HL-60/S4 treated with phorbol 12-myristate 13-acetate at 8.2 ng/mL for 4 days and 3 days (cell line): ENCODE data around the gene GINS2.

Source experiments
- in situ Hi-C: fragments of 300-500 bp; cut with MboI; formaldehyde crosslinking; loops from 2 replicates; pipeline ENCODE4 v1.15.0; 2022; ENCODE audit warnings: low sequenced_read_pairs

GINS2 gene

DNA sequence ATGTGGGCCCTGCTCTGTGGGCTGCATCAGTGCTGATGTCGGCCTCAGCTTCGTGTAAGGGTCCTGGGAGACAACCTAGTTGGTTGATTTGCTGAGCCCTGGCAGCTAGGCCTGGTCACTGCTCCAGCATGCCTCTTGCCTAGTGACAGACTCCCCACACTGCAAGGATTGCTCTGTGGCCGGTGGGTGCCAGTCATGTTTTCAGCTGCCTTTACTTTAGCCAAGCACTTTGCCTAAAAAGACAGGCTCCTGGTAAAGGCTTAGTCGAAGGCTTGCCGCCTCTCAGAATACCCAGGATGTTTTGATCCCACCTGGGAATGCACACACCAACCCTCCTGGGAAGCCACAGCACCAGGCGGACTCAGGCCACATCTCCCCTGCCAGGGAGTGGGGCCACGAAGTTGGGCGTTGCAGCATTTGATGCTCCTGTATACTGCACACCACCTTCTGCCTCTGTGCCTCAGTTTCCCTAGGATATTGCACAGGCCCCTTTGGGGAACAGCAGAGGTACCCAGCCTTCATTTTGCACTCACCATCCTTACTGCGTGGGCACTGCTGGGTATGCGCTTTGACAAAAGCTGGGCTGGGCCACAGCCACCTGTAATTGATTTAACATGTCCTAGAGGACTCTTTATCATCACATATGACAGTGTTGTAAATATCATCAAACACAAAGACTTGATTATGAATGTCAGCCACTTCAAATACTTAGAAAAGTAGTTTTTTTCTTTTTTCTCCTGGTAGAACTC is 19.9 kb downstream of the GINS2 start:
- in situ Hi-C loops, result no loop called here

GRCh38 chr16:85667841-85668413 is 20.8 kb downstream of the GINS2 start:
- in situ Hi-C loops, result no loop called here

DNA sequence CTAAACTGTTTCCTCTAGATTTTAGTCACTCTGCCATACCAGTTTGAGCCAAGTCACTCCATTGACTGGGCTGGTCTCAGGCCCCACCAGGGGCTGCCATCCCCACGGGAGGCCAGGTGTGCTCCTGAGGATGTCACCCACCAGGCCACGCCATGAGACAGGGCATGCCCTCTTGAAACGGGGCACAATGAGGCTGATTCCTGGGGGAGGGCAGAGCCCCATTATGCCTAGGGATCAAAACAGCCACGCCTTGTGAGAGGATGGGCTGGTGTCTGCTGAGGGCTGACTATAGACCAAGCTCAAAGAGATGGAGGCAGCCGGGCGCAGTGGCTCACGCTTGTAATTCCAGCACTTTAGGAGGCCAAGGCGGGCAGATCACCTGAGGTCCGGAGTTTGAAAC is 21.5 kb downstream of the GINS2 start:
- in situ Hi-C loops, result no loop called here

- in situ Hi-C loops, result no loop called here
Observed at GRCh38 chr16:85665929-85666328, 22.8 kb downstream of the GINS2 start.

DNA sequence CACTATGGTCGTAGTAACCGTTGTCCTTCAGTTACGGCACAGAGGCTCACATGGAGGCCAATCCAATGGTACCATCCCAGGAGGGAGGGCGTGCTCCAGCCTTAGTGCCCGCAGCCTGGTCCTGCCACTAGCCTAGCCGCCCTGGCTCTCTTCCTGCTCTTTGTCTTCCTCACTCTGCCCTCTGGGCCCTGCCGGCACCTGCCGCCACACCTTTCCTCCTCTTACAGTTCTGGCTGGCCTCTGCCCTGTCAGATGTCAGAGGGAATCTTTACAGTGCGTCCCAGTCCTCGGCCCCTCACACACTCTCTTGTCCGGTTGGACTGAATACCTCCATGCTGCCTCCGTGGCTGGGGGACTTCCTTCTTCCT is 23.4 kb downstream of the GINS2 start:
- in situ Hi-C loops, result no loop called here

GRCh38 chr16:85664580-85665372 is 24.0 kb downstream of the GINS2 start:
- in situ Hi-C loops, result no loop called here

GRCh38 chr16:85663891-85664321 is 24.8 kb downstream of the GINS2 start:
- in situ Hi-C loops, result no loop called here

DNA sequence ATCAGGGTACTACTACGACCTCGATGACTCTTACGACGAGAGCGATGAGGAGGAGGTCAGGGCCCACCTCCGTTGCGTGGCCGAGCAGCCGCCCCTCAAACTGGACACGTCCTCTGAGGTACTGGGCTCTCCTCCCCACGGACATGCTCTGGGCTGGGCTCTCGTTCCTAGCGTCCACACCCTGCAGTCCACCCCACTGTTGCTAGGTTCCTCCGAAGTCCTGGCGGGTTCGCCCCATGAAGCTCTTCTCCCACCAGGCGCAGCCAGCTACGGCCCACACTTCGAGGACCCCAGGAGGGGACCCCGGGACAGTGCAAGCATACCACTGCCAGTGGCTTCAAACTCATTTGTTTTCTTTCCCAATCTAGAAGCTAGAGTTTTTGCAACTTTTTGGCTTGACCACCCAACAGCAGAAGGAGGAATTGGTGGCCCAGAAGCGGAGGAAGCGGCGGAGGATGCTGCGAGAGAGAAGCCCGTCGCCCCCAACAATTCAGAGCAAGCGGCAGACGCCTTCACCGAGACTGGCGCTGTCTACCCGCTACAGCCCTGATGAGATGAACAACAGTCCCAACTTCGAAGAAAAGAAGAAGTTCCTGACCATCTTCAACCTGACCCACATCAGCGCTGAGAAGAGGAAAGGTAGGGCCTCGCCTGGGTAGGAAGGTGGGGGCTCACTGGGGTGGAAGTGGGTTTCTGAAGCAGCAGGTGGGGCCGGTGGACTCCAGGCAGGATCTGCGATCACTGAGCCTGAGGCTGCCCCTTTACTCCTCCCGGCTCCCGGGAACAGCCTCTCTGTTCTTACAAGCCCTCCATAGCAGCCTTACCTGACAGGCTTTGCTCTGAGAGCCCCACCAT is 25.6 kb downstream of the GINS2 start:
- in situ Hi-C loops, result no loop called here

DNA sequence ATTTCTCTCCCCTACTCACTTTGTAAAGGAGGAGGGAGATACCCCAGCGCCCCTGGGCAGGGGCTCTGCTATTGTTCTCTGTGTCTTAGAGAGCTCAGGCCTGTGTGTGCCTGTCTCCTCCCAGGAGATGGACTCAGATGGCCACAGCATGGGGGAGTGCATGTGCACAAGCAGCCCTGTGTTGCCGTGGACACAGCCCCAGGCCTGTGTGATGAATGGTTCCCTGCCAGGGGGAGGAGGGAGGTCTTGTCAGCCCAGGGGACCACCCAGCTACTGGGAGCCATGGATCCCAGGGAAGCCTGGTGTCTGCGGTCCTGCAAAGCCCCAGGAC is 26.3 kb downstream of the GINS2 start:
- in situ Hi-C loops, result no loop called here

- in situ Hi-C loops, result no loop called here
Observed at GRCh38 chr16:85661740-85662481, 26.8 kb downstream of the GINS2 start.

DNA sequence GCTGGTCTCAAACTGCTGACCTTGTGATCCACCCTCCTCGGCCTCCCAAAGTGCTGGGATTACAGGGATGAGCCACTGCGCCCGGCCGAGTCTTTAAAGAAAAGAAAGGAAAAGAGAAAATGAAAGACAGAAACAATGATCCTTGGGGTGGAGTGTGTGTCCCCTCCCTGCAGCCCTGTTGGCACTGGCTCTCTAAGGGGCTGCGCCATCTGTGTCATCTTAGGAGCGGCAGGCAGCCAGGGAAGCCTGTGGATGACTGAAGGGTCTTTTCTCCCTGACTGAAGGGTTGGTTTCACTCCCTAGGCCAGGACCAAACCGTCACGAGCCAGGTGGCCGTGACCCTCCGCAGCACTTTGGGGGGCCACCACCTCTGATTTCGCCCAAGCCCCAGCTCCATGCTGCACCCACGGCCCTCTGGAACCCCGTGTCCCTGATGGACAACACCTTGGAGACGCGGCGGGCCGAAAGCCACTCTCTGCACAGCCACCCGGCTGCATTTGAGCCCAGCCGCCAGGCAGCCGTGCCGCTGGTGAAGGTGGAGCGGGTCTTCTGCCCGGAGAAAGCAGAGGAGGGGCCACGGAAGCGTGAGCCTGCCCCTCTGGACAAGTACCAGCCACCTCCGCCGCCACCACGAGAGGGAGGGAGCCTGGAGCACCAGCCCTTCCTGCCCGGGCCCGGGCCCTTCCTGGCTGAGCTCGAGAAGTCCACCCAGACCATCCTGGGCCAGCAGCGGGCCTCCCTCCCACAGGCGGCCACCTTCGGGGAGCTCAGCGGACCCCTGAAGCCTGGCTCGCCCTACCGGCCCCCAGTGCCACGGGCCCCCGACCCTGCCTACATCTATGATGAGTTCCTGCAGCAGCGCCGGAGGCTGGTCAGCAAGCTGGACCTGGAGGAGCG is 27.7 kb downstream of the GINS2 start:
- in situ Hi-C loops, result no loop called here

DNA sequence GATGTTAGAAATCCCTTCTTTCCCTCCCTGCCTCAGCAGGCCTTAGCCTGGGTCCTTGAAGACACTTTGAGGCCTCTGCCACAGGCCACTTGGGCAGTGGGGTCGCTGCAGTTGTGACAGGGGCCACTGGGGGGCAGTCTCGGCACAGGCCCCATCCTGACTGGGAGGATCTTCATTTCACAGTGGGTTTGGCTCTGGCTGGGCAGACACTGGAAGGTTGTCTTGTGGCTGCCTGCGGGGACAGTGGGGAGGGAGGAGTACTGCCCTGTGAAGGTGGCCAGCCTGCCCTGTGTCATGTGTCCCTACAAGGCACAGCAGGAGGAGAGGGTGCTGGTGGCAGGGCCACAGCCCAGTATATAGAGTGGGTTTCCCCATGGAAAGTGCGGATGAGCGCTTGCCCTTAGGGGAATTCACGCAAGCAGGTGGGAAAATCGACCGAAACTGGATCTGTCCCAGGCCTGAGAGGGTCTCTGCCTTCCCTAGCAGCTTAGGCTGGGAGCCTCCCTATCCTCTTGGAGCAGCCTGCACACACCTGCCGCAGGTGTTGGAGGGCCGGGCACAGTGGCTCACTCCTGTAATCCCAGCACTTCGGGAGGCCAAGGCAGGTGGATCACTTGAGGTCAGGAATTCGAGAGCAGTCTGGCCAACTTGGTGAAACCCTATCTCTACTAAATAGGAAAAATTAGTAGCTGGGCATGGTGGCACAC is 28.8 kb downstream of the GINS2 start:
- in situ Hi-C loops, result no loop called here

GRCh38 chr16:85659336-85659735 is 29.4 kb downstream of the GINS2 start:
- in situ Hi-C loops, result no loop called here

DNA sequence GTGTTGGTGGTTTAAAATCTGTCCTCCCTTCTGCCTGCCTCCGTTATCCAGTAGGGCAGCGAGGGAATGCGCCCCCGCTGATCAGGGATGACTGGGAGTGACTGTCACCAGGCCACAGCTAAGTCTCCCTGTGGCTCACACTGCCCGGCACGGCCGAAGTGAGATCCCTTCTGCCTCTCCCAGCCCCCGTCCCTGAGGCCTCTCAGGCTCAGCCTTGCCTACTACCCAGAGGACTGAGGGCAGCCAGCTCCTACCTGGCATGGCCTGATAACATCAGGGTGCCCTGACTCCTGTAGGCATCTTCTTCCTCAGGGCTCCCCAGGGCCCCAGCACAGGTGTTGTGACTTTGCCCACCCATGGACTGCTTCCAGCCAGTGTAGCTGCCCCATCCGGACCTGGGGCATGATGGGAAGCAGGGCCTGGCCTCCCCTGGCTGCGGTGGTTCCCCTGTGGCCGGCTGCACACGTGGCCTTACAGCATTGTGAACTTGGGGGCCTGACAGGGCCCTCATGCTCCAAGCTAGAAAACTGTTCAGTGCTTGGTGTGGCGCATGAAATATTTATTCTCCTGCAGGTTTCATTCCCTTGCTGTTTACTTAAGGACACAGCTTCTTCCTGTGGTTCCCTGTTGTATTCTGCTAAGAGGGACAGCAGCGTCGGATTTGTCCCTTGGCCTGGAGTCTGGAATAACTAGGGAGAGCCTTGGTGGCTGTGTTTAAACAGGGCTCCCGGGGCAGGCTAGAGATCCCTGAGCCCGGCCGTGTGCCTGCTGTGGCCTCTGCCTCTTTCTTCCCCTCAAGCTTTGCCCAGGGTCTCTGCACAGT is 30.0 kb downstream of the GINS2 start:
- in situ Hi-C loops, result no loop called here

- in situ Hi-C loops, result no loop called here
Observed at GRCh38 chr16:85657996-85658395, 30.8 kb downstream of the GINS2 start.

GRCh38 chr16:85657267-85657650 is 31.5 kb downstream of the GINS2 start:
- in situ Hi-C loops, result no loop called here

GRCh38 chr16:85656351-85657266 is 32.1 kb downstream of the GINS2 start:
- in situ Hi-C loops, result no loop called here
